ENCODE measurements around the gene BBIP1.
"Not testable (repeated sequence)": the region's sequence is repeated elsewhere in the genome, so short reads cannot be mapped to it uniquely, and the experiment has no call there.

Gene BBIP1

DNA sequence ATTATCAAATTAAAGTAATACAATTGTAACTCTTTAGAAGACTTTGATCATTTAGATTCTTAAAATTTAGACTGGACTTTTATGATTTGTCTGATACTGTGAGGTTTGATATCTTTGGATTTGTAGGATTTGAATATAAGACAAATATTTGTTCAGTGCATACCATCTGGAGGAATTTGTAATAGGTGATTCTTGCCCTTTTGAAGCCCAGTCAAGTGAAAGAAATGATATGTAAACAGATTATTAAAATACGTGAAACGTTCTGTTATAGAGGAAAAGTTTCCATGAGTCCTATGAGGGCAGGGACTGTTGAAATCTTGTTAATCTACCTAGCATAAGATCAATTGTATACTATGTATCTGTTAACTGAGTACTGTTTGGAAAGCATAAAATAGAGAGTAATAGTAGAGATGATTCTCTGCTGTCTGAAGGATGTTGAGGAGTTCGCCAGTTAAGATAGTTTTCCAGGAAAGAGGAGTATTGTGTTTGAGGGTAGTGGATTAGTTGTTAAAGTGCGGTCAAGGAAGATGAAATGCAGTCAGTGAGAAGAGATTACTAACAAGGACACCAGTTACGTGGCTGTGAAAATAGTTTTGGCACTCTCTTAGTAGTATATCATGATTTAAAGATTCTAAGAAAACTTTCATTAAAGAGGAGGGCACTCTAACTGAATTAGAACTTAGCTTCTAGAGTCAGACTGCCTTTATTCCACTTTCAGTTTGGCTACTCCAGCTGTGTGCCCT lies 32.9 kb downstream of the BBIP1 start:
- no peak for DNase-seq (ENCODE audit: low read depth in 3 of 3)

DNA sequence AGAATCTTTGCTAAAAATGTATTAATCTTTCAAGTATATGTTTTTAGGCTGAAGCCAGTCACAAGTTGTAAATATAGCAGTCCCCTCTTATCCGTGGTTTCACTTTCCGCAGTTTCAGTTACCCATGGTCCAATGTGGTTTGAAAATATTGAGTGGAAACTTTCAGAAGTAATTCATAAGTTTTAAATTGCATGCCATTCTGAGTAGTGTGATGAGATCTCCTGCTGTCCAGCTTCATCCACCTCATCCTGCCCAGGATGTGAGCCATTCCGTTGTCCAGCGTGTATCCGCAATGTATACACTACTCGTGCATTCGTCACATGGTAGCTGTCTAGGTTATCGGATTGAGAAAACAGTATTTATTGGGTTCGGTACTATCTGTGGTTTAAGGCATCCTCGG lies 35.1 kb downstream of the BBIP1 start:
- DNase-seq (ENCODE audit: low read depth in 3 of 3): no peak

DNA sequence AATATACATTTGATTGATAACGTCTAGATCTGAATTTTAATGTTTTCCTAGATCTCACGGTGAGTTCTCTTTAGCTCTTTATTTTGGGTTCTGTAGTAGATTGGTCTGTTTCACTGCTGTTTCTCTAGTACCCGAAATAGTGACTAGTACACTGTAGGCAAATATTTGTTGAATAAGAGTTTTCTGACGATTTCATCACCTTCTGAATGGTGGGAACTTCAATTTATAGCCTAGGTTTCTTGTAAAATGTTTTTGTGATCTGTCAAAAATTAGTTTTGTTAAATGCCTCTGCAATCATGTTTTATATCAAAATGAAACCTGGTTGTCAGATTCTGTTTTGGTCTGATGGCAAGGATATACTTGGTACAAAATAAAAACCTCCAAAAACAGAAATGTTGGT lies 37.1 kb downstream of the BBIP1 start:
- DNase-seq (ENCODE audit: low read depth in 3 of 3): no peak

DNA sequence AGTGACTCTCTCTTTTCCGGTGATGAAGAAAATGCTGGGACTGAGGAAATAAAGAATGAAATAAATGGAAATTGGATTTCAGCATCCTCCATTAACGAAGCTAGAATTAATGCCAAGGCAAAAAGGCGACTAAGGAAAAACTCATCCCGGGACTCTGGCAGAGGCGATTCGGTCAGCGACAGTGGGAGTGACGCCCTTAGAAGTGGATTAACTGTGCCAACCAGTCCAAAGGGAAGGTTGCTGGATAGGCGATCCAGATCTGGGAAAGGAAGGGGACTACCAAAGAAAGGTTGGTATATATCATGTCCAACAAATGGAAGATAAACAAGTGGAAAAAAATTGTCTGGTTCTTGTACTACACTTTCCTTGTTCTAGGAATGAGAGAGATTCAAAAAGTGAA lies 37.7 kb downstream of the BBIP1 start:
- DNase-seq (ENCODE audit: low read depth in 3 of 3): no peak

DNA sequence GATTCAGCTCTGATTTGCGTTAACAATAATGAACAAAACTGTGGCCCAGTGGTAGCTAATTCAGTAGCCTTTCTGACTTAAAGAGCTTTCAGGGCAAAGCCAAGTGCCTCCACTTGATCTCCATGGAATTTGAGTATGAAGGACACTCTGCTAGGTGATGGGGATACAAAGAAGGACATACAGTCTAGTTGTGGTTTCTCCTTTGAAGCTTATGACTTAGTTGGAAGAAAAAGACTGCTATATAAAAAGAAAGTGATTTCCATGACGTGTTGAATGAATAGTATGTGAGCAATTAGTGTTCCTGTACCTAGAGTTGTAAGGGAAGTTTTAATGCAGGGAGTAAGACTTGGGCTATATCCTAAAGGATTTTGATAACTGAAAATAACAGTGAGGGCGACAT lies 39.0 kb downstream of the BBIP1 start:
- DNase-seq (ENCODE audit: low read depth in 3 of 3): no peak

DNA sequence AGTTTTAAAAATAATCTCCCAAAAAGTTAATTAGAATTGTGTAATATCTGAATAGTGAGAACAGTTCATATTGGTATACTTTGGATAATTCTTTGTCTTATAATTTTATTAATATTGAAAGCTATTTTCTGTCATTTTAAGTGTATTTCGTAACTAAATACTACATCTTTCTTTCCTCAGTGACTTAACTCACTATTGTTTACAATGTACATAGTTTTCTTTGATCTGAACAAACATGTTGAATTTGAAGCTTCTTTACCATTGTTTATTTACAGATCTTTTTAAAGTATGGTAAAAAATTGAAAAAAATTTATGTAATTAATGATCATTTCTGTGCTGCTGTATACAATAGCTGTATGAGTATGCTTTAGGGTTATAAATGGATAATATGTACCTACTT lies 42.2 kb downstream of the BBIP1 start:
- DNase-seq (ENCODE audit: low read depth in 3 of 3): no peak

DNA sequence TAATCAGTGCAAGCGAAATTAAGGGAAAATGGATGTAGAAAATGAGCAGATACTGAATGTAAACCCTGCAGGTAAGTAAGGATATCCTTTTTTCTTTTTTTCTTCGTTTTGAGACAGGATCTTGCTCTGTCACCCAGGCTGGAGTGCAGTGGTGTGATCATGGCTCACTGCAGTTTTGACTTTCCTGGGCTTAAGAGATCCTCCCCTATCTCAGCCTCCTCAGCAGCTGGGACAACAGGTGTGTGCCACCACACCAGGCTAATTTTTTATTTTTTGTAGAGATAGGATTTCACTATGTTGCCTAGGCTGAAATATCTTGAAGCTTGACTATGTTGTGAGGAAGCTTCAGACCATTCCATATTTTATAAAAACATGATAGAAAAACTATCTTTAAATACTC lies 43.0 kb downstream of the BBIP1 start:
- DNase-seq (ENCODE audit: low read depth in 3 of 3): no peak

DNA sequence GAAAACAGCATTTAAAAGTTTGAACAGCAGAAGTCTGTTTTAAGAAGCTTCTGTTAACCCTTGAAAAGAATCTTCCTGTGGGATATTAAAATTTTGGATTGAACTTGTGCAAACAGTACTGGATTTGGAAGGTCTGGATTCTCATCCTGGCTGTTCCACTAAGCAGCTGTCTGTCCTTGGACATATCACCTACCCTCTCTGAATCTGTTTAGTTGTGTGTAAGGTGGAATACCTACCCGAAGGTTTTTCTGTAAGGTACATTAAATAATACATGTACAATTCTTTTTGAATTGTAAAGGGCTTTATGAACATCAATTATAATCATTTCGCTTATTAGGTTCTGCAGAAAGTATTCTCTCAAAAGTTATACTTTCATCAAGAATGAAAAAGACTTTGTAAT lies 45.0 kb downstream of the BBIP1 start:
- no peak for DNase-seq (ENCODE audit: low read depth in 3 of 3)

DNA sequence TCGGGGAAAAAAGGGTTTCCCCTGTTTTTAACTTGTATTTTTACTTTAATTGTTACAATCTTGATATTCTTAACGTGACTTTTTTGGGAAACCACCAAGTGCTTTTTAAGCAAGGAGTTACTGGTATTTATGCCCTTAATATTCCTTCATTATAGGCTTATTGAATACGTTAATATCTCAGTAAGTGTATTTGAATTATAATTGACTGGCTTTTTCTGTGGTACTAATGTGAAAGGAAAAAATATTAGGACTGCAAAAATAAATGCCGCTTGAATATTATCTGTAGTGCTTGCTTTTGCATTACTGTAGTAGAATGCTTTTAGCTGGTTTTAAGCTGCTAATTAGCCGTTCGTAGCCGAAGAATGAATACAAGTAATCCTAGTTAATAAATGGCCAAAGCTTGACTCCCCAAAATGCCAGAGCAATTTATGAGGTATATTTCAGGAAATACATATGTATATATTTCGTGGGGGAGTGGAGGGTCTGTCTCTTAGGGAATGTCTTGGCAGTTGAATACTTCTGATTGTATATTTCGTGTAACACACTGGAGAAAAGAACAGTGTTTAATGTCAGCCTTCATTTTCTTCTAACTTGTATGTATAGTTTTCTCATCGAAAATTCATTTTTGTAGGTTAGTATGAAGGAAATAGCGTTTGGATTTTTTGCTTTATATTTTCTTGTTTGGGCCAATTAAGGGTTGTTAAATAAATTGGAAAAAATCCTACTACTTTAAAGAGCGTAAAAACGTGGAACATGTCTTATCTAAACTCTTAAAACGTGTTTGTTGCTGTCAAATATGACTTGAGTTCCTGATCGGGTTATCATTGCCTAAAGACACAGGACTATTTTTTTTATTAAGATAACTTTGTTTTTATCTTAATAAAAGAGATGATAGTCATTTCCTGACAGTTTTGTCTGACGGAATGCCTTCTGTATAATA lies 45.7 kb downstream of the BBIP1 start:
- DNase-seq (ENCODE audit: low read depth in 3 of 3): no peak

DNA sequence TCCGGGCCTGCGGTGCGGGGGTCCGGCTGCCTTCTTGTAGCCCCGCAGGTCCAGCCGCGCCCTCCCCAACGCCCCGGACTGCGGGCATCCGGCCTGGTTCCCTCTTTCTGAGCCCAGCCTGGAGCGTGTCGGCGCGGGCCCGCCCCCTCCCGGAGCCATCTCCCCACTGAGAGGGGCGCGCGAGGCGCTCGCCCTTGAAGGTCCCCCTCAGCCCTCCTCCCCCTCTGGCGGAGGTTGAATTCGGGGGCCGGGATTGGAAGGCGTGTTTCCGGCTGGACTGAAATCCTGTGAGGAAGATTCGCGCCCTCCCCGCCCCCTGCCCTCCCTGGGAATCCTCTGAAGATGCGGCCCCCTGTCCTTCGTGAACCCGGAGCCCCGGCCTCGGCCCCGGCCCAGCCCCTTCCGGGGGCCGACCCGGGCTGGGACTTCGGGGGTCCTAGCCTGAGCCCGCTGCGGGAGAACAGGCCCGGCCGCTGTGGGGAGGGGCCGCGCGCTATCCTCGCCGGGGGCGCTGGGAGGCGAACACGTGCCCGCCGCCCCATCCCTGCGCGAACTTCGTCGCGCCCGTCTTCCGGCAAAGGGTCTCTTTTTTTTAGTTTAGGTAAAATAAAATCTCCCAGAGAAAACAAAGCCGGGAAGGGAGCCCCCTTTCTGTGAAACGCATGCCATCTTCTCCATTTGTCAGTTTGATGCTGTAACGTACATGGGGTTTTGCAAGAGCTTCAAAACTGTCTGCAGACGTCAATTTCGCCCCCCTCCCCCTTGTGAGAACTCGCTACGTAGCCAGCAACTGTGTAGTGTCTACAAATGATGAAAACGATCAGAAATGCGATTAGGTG lies 46.6 kb downstream of the BBIP1 start:
- DNase-seq (ENCODE audit: low read depth in 3 of 3): peak; percentile 54 to 71 (median 67)

DNA sequence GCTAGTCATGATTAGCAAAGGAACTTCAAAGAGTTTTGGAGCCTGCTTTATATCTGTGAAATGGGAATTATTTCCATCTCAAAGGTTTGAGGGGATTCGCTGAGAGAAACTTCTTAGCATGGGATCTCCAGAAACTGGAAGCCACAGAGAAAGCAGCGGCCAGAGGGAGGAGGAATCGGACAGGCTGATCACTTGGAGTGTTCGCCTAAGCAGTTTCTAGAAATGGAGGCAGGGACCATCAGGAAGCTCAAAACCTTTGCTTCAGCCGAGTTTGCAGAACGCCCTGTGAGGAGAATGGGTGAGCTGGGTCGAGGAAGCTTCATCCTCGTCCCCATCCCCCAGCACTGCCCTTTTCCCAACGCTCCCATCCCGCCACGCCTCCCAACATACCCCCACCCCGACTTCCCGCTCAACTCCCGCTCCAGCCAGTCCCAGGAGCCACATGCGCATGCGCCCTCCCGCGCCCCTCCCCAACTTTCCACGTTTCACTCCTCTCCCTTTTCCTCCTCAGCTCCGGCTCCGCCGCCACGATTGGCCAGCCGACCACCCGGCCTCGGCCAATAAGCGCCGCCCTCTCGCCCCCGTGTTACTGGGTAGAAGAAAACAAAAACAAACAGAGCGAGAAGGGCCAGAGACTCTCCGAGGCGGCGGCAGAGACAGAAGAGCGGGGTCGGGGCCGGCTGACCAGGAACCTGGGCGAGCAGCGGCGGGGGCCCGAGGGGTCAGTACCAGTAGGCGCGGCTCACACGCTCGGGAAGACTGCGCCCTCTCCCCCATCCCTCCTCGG lies 47.5 kb downstream of the BBIP1 start, which contains the start of gene PDCD4:
TSS of gene PDCD4 (plus strand) at position 631 of the 787 bp plus-strand sequence. CDS start 4,100 bp downstream, outside the sequence.
- DNase-seq (ENCODE audit: low read depth in 3 of 3): peak; percentile 90 to 97 (median 92)

DNA sequence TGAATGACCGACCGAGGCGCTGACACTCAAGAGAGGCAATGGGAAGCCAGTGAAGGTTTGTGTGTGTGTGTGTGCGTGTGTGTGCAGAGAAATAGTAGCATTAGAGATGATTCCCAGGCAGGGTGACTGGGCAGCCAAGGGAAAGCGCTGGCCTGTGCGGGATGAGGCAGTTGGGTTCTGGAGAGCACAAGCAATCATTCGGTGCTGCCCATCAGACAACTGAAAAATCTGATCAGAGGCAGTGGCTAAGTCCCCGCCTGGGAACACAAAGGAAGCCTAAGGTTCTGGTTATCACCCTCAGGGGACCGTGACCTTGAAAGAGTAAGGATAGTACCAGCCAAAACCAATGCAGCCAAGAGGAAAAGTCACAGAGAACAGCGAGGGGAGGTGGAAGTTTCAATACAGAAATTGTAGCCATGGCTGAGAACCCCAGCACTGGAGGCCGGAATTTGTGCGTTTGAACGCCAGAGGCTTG lies 48.1 kb downstream of the BBIP1 start:
- DNase-seq (ENCODE audit: low read depth in 3 of 3): no peak

DNA sequence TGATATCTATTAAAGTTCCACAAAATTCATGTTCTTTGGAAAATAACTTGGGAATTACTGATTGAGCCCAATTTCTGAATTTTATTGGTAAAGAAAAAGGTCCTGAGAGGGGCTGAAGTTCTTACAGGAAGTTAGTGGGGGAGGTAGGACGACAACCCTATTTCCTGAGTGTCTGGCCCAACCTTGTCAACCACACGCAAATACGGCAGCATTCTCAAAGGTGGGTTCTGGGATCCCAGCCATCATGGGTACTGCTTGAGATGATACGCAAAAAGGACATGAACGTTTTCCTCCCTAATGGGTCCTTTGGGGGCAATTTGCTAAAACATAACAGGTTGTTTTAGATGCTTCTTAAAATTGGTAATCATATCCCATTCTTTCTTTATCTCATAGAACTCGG lies 50.0 kb downstream of the BBIP1 start:
- no peak for DNase-seq (ENCODE audit: low read depth in 3 of 3)

DNA sequence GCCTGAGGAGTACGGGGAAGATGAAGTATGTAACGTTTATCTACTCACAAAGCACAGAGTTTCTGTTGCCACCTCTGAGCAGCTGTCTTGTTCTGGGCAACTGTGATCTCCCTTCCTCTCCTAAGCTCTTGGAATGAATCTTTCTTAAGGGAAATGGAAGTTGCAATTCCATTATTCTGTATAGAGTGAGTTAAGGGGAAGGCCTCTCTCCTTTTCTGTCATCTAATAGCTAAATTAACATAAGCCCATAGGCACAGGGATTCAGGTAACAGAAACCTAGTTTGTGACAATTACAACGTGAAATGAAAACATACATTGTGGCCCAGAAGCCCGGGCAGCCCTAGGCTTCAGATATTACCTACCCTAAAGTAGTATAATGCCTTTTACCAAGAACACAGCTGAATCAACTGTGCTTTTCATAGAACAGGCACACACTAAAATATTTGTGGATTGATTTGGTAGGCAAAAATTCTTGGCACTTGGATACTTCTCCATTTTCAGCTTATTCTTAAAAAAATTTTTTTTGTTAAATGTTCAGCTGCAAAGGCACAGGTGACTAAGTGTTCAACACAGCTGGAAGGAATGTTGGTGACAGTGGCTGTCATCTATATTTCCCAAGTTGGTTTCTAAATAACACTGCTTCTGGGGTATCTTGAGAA lies 51.0 kb downstream of the BBIP1 start:
- DNase-seq (ENCODE audit: low read depth in 3 of 3): no peak

DNA sequence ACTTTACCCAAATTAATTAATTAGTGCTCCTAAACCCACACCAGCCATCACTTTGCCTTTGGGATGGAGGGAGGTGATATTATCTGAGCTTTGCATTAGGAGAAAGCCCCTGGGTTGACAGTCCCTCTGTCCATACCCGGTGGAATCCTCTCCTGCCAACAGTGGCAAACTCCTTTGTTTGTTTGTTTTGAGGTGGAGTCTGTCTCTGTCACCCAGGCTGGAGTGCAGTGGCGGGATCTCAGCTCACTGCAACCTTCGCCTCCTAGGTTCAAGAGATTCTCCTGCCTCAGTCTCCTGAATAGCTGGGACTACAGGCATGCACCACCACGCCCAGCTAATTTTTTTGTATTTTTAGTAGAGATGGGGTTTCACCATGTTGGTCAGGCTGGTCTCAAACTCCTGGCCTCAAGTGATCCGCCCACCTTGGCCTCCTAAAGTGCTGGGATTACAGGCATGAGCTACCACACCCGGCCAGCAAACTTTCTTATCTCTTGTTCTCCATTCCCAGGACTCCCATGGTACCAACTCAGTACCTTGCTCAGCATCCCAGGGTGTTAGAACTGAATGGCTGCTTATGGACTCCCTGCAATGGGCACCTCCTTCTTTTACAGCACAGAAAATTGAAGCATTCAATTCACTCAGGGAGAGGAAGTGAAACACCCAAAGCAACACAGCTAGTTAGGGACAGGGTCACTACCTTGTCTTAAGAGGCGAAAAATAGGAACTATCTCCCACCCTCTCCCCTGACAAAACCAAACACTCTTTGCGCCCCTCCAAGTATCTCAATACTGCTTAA lies 51.8 kb downstream of the BBIP1 start:
- not testable (repeated sequence) for DNase-seq (ENCODE audit: low read depth in 3 of 3)

DNA sequence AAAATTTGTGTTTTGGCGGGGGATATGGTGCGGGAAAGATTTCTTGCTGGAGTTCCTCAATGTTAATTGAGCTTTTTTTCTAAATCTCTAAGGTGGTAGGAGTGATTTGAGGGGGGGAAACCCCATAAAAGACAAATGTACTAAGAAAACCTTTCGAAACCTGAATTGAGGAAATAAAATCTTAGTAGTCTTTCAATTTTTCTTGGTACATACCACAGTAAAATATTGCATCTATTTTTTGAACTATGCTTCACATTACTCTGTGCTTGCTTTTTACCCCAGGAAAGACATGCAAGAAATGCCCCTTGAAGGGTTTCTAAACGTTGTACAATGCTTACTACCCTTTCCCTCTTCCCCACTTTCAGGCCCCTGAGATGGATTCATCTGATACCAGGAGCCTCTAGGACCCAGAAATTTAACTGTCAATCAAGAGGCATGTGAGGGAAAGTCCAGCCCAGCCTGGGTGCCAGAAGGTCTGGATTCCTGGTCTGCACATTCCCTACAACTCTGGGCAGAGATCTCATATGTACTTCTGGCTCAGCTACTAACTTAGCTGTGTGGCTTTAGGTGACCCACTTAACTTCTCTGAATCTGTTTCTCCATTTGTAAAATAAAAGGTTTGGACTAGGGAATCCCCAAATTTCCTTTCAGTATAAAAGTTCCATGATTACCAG lies 53.0 kb downstream of the BBIP1 start:
- no peak for DNase-seq (ENCODE audit: low read depth in 3 of 3)

DNA sequence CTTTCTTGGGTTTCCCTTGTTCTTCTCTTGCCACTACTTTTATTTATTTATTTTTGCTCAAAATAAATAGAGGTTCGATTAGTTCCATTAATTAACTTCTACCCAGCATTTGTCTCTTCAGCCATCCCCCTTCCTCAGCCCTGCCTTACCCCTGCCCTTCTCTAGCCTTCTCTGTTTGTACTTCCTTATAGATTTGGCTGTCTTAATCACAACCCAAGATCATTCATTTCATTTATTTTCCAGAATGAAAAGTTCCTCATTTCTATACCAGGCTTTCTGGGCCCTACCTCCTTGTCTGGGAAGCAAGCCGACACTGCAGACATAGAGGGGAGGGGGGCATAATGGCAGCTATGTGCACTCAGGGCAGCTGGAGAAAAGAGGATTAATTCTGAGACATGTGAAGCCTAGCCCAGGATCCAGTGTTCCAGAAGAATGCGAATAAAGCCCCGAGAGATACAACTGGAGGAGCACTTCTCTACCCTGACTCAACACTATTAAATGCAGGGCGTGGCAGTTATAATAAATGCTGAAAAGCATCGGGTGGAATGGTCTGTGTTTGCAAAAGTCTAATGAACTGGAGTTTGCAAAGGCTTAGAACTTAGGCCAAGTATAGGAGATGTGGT lies 53.7 kb downstream of the BBIP1 start:
- no peak for DNase-seq (ENCODE audit: low read depth in 3 of 3)

DNA sequence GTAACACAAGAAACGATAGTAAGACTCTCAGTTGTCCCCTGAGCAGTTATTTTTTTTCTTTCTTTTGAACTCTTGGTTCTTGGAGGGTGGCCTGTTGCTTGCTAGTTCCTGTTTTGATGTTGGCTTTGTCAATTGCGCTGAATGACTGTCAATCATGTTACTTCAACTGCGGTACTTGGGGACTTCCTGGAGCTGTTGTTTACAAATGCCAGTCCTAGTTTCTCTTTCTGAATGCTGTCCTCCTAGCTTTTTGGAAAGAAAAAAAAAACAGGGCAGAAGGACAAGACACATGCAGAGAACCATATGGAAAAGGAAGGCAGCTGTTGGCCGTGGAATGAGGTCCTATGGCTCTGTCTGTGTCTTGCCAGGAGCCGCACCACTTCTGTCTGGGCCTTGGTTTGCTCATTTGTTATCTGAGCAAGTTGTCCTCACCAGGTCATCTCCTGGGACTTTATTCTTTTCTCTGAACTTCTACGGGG lies 54.3 kb downstream of the BBIP1 start:
- no peak for DNase-seq (ENCODE audit: low read depth in 3 of 3)

Data from stimulated activated CD4-positive, alpha-beta T cell treated with anti-CD3 and anti-CD28 coated beads, TNF-alpha, amount 100 ng/mL, for 24 hours (primary cell).